ENCODE results near the gene CSH2.
"Not testable (repeated sequence)": the region's sequence is repeated elsewhere in the genome, so short reads cannot be mapped to it uniquely, and the experiment has no call there.

The CSH2 gene

GRCh38 chr17:63873577-63873976 lies at the start of gene CSH2:
Gene CSH2, minus strand, starts transcription at chr17:63873677. Its CDS starts 63 bp downstream, at chr17:63873614.
- not testable (repeated sequence) for DNase-seq

GRCh38 chr17:63922402-63922801 lies 48.9 kb upstream of the CSH2 start:
- not testable (repeated sequence) for DNase-seq

GRCh38 chr17:63920779-63921178 lies 47.3 kb upstream of the CSH2 start:
- DNase-seq, result not testable (repeated sequence)

- not testable (repeated sequence) for DNase-seq
Observed at GRCh38 chr17:63920050-63920449, 46.6 kb upstream of the CSH2 start.

GRCh38 chr17:63919311-63919723 lies 45.8 kb upstream of the CSH2 start:
- peak; percentile 81 for DNase-seq

GRCh38 chr17:63918789-63919305 lies 45.4 kb upstream of the CSH2 start, which contains the start of gene GH1:
Gene GH1, minus strand, starts transcription at chr17:63918839. Its CDS starts 63 bp downstream, at chr17:63918776.
- not testable (repeated sequence) for DNase-seq

GRCh38 chr17:63918305-63918704 lies 44.8 kb upstream of the CSH2 start:
- DNase-seq, result no peak

GRCh38 chr17:63917646-63918045 lies 44.2 kb upstream of the CSH2 start:
- no peak for DNase-seq

- DNase-seq, result not testable (repeated sequence)
Observed at GRCh38 chr17:63917206-63917605, 43.7 kb upstream of the CSH2 start.

- no peak for DNase-seq
Observed at GRCh38 chr17:63916566-63917185, 43.2 kb upstream of the CSH2 start.

- DNase-seq, result not testable (repeated sequence)
Observed at GRCh38 chr17:63915753-63916152, 42.3 kb upstream of the CSH2 start.

GRCh38 chr17:63914471-63914870 lies 41.0 kb upstream of the CSH2 start:
- DNase-seq, result no peak

- DNase-seq, result peak; percentile 86
Observed at GRCh38 chr17:63911657-63912100, 38.2 kb upstream of the CSH2 start.

GRCh38 chr17:63911041-63911635 lies 37.7 kb upstream of the CSH2 start, which contains the start of gene CSHL1:
Gene CSHL1, minus strand, starts transcription at chr17:63911258. Its CDS starts 62 bp downstream, at chr17:63911196.
- DNase-seq, result no peak

- DNase-seq, result no peak
Observed at GRCh38 chr17:63910096-63910495, 36.6 kb upstream of the CSH2 start.

- not testable (repeated sequence) for DNase-seq
Observed at GRCh38 chr17:63909586-63909985, 36.1 kb upstream of the CSH2 start.

- peak; percentile 46 for DNase-seq
Observed at GRCh38 chr17:63907161-63907778, 33.8 kb upstream of the CSH2 start.

GRCh38 chr17:63904796-63905195 lies 31.3 kb upstream of the CSH2 start:
- not testable (repeated sequence) for DNase-seq

GRCh38 chr17:63903787-63904201 lies 30.3 kb upstream of the CSH2 start:
- DNase-seq, result not testable (repeated sequence)

GRCh38 chr17:63901971-63902370 lies 28.5 kb upstream of the CSH2 start:
- DNase-seq, result not testable (repeated sequence)

GRCh38 chr17:63898899-63899798 lies 25.7 kb upstream of the CSH2 start:
- DNase-seq, result peak; percentile 41
